ENCODE measurements around the gene FOXJ1.

DNA sequence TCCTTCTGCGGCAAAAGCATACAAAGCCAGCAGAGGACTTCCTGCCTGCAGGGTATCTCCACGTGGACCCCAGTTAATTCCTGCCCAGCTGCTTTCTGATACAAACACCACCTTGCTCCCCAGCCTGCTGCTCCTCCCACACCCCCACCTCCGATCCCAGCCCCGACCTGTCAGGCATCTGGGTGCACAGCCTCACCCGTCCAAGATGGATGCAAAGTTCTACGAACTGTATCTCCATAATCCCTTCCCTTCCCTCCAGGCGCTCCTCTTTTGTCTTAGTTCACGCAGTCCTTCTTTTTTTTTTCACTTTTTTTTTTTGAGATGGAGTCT, 15.6 kb upstream of the FOXJ1 start:
- TF ChIP-seq ZNF384 (IDR thresholded peaks at IDR 0.05) (no peak), FOXM1 (IDR thresholded peaks at IDR 0.05; ENCODE audit: borderline replicate concordance) (no peak), ELF4 (IDR thresholded peaks at IDR 0.05) (no peak)

Data from HEK293T (cell line).